Trophoblast cell (in vitro differentiated cells and primary cell): Measurements from ENCODE around the gene PSORS1C1.
A peak's percentile ranks its signal among the peaks of the same experiment; 100 is the strongest.

Experiments used
- DNase-seq, 2 donors: peaks; one replicate each; pipeline ENCODE4 v3.0.0-alpha.2; 2016
- H2AFZ ChIP-seq: 2 replicates; pipeline ENCODE4 v1.6.1; 2013; ENCODE audit warnings: low read length, moderate library complexity, mild to moderate bottlenecking; ENCODE audit not compliant: insufficient read depth, poor library complexity
- H2AK5ac ChIP-seq: 2 replicates; pipeline ENCODE4 v1.6.1; 2013; ENCODE audit warnings: mild to moderate bottlenecking, low read length
- H2BK120ac ChIP-seq: 2 replicates; pipeline ENCODE4 v1.6.1; 2013; ENCODE audit warnings: low read length, mild to moderate bottlenecking, moderate library complexity; ENCODE audit not compliant: insufficient read depth, poor library complexity
- H2BK12ac ChIP-seq: 2 replicates; pipeline ENCODE4 v1.6.1; 2013; ENCODE audit warnings: mild to moderate bottlenecking, low read length, moderate library complexity
- H2BK5ac ChIP-seq: 2 replicates; pipeline ENCODE4 v1.6.1; 2013; ENCODE audit warnings: low read length, low read depth, moderate library complexity, mild to moderate bottlenecking; ENCODE audit not compliant: poor library complexity
- H3K14ac ChIP-seq: 2 replicates; pipeline ENCODE4 v1.6.1; 2013; ENCODE audit warnings: mild to moderate bottlenecking, low read length
- H3K18ac ChIP-seq: 2 replicates; pipeline ENCODE4 v1.6.1; 2013; ENCODE audit warnings: mild to moderate bottlenecking, low read length
- H3K23ac ChIP-seq: 2 replicates; pipeline ENCODE4 v1.6.1; 2013; ENCODE audit warnings: low read length
- H3K27ac ChIP-seq: 2 replicates; pipeline ENCODE4 v1.5.1; 2013; ENCODE audit warnings: low read depth, mild to moderate bottlenecking, inconsistent platforms, low read length, moderate library complexity
- H3K27me3 ChIP-seq: 2 replicates; pipeline ENCODE4 v1.6.1; 2013; ENCODE audit warnings: inconsistent platforms, mild to moderate bottlenecking, low read length, moderate library complexity; ENCODE audit not compliant: insufficient read depth
- H3K36me3 ChIP-seq, 2 experiments: 1 replicate in 1 of 2; 2 replicates in 1 of 2; pipeline ENCODE4 v1.6.1; 2013; ENCODE audit warnings: low read length in 2 of 2, mild to moderate bottlenecking in 2 of 2, moderate library complexity in 1 of 2; ENCODE audit not compliant: insufficient read depth in 2 of 2, control insufficient read depth in 1 of 2
- H3K4ac ChIP-seq: 2 replicates; pipeline ENCODE4 v1.6.1; 2013; ENCODE audit warnings: low read depth, mild to moderate bottlenecking, low read length, moderate library complexity
- H3K4me1 ChIP-seq, 2 experiments: 1 replicate in 1 of 2; 2 replicates in 1 of 2; pipeline ENCODE4 v1.6.1; 2013; ENCODE audit warnings: low read length in 2 of 2, mild to moderate bottlenecking in 2 of 2, moderate library complexity in 1 of 2; ENCODE audit not compliant: insufficient read depth in 2 of 2, control insufficient read depth in 1 of 2
- H3K4me2 ChIP-seq: 2 replicates; pipeline ENCODE4 v1.6.1; 2013; ENCODE audit warnings: inconsistent platforms, mild to moderate bottlenecking, low read length, moderate library complexity
- H3K4me3 ChIP-seq: 2 replicates; pipeline ENCODE4 v1.5.1; 2013; ENCODE audit warnings: mild to moderate bottlenecking, low read depth, low read length, inconsistent platforms
- H3K79me1 ChIP-seq: one replicate; pipeline ENCODE4 v1.6.1; 2013; ENCODE audit warnings: low read length
- H3K79me2 ChIP-seq: 2 replicates; pipeline ENCODE4 v1.6.1; 2013; ENCODE audit warnings: low read length, mild to moderate bottlenecking; ENCODE audit not compliant: control insufficient read depth, insufficient read depth, poor library complexity
- H3K9ac ChIP-seq: 2 replicates; pipeline ENCODE4 v1.6.1; 2013; ENCODE audit warnings: mild to moderate bottlenecking, low read length
- H3K9me3 ChIP-seq: 2 replicates; pipeline ENCODE4 v1.6.1; 2013; ENCODE audit warnings: low read depth, mild to moderate bottlenecking, control low read depth, inconsistent platforms, low read length; ENCODE audit not compliant: insufficient read depth
- H4K12ac ChIP-seq: 2 replicates; pipeline ENCODE4 v1.6.1; 2013; ENCODE audit warnings: low read depth, mild to moderate bottlenecking, low read length, moderate library complexity
- H4K8ac ChIP-seq: 2 replicates; pipeline ENCODE4 v1.6.1; 2013; ENCODE audit warnings: low read depth, mild to moderate bottlenecking, low read length, moderate library complexity
- H4K91ac ChIP-seq: one replicate; pipeline ENCODE4 v1.6.1; 2013; ENCODE audit warnings: low read depth, mild to moderate bottlenecking, low read length, moderate library complexity
- WGBS: extraction: QIAGEN DNeasy Blood & Tissue Kit; methylation state at CpG from one replicate; pipeline ENCODE4 v1.1.7; 2013; ENCODE audit warnings: missing lambda C conversion rate; ENCODE audit not compliant: insufficient read length, insufficient coverage; ENCODE audit errors: extremely low coverage; 5-methylcytosine and 5-hydroxymethylcytosine counted together

Gene PSORS1C1

GRCh38 chr6:31135710-31136109 lies 21.1 kb downstream of the PSORS1C1 start:
- WGBS = no CpG with 5 or more reads among the region's 10 CpGs

GRCh38 chr6:31138982-31139381 lies 24.4 kb downstream of the PSORS1C1 start, which contains the start of gene PSORS1C2:
TSS of gene PSORS1C2 (minus strand) at chr6:31139066. CDS start at chr6:31139026, 40 bp downstream.
- H2AFZ ChIP-seq = peak within 1 kb of the TSS; percentile 45
- H2BK12ac ChIP-seq = no peak within 1 kb of the TSS
- H3K27ac ChIP-seq = no peak within 1 kb of the TSS
- no peaks in the 10 kb centered on the region for H3K9me3 ChIP-seq
- H4K12ac ChIP-seq = no peak within 1 kb of the TSS
- H3K9ac ChIP-seq = no peak within 1 kb of the TSS
- H4K91ac ChIP-seq = no peak within 1 kb of the TSS
- H3K14ac ChIP-seq = no peak within 1 kb of the TSS
- WGBS = no CpG with 5 or more reads among the region's 4 CpGs
- no peak for DNase-seq
- peaks cover 4 to 7% of the 10 kb centered on the region in 2 experiments for H3K4me1 ChIP-seq
- no peak within 1 kb of the TSS for H2AK5ac ChIP-seq
- H2BK5ac ChIP-seq = no peak within 1 kb of the TSS
- H3K27me3 ChIP-seq = no peaks in the 10 kb centered on the region
- H3K23ac ChIP-seq = no peak within 1 kb of the TSS
- no peak within 1 kb of the TSS for H3K4me2 ChIP-seq
- H3K36me3 ChIP-seq = peaks cover 7 to 8% of the 10 kb centered on the region in 2 experiments
- H4K8ac ChIP-seq = no peak within 1 kb of the TSS
- H2BK120ac ChIP-seq = no peak within 1 kb of the TSS
- H3K79me1 ChIP-seq = no peaks in the 10 kb centered on the region
- no peak within 1 kb of the TSS for H3K18ac ChIP-seq
- no peak within 1 kb of the TSS for H3K4me3 ChIP-seq
- H3K4ac ChIP-seq = no peak within 1 kb of the TSS
- H3K79me2 ChIP-seq = no peaks in the 10 kb centered on the region

More at GRCh38 chr6:31135710-31136109, 21.1 kb downstream of the PSORS1C1 start:
- no peak overlapping the region for H3K27ac ChIP-seq
- H3K18ac ChIP-seq = no peak overlapping the region
- no peak overlapping the region for H3K14ac ChIP-seq
- DNase-seq = no peak
- H3K27me3 ChIP-seq = no peaks in the 10 kb centered on the region
- no peak overlapping the region for H3K23ac ChIP-seq
- H3K4me1 ChIP-seq = peaks cover 4 to 7% of the 10 kb centered on the region in 2 experiments
- no peaks in the 10 kb centered on the region for H3K79me1 ChIP-seq
- H3K4me3 ChIP-seq = no peak overlapping the region
- no peak overlapping the region for H2BK5ac ChIP-seq
- H3K4ac ChIP-seq = no peak overlapping the region
- H3K9me3 ChIP-seq = no peaks in the 10 kb centered on the region
- no peak overlapping the region for H4K12ac ChIP-seq
- H4K91ac ChIP-seq = no peak overlapping the region
- no peak overlapping the region for H3K9ac ChIP-seq
- H3K79me2 ChIP-seq = no peaks in the 10 kb centered on the region
- H2AK5ac ChIP-seq = no peak overlapping the region
- no peak overlapping the region for H2BK120ac ChIP-seq
- no peaks in the 10 kb centered on the region for H3K36me3 ChIP-seq
- no peak overlapping the region for H3K4me2 ChIP-seq
- no peak overlapping the region for H2AFZ ChIP-seq
- no peak overlapping the region for H4K8ac ChIP-seq
- H2BK12ac ChIP-seq = no peak overlapping the region

GRCh38 chr6:31139599-31139998 lies 25.0 kb downstream of the PSORS1C1 start:
- Histone ChIP-seq H2BK5ac (no peak overlapping the region), H2BK12ac (no peak overlapping the region), H2AFZ (no peak overlapping the region), H2BK120ac (no peak overlapping the region), H3K27me3 (no peaks in the 10 kb centered on the region), H4K91ac (no peak overlapping the region), H3K9me3 (no peaks in the 10 kb centered on the region), H3K14ac (no peak overlapping the region), H4K8ac (no peak overlapping the region), H3K9ac (no peak overlapping the region), H3K4me1 (peaks cover 4 to 7% of the 10 kb centered on the region in 2 experiments), H3K4me2 (no peak overlapping the region), H2AK5ac (no peak overlapping the region), H3K18ac (no peak overlapping the region), H3K4me3 (no peak overlapping the region), H3K27ac (no peak overlapping the region), H3K79me1 (no peaks in the 10 kb centered on the region), H3K23ac (no peak overlapping the region), H4K12ac (no peak overlapping the region), H3K36me3 (peaks cover 13% of the 10 kb centered on the region in 2 experiments), H3K79me2 (no peaks in the 10 kb centered on the region), H3K4ac (no peak overlapping the region)
- DNase-seq = no peak
- WGBS = no CpG with 5 or more reads among the region's 4 CpGs

GRCh38 chr6:31140643-31141042 lies 26.0 kb downstream of the PSORS1C1 start:
- H3K23ac ChIP-seq = no peak overlapping the region
- no peak overlapping the region for H3K4ac ChIP-seq
- H4K12ac ChIP-seq = no peak overlapping the region
- no peak overlapping the region for H2BK5ac ChIP-seq
- peaks cover 17 to 21% of the 10 kb centered on the region in 2 experiments for H3K36me3 ChIP-seq
- H2AFZ ChIP-seq = no peak overlapping the region
- H3K4me3 ChIP-seq = peak overlapping the region; percentile 36
- no peaks in the 10 kb centered on the region for H3K79me1 ChIP-seq
- peaks cover 4 to 7% of the 10 kb centered on the region in 2 experiments for H3K4me1 ChIP-seq
- H3K79me2 ChIP-seq = no peaks in the 10 kb centered on the region
- DNase-seq = no peak
- no peak overlapping the region for H3K27ac ChIP-seq
- WGBS = no CpG with 5 or more reads among the region's 15 CpGs
- H3K14ac ChIP-seq = no peak overlapping the region
- no peak overlapping the region for H3K9ac ChIP-seq
- no peak overlapping the region for H3K4me2 ChIP-seq
- no peak overlapping the region for H3K18ac ChIP-seq
- H2BK120ac ChIP-seq = no peak overlapping the region
- no peak overlapping the region for H4K8ac ChIP-seq
- H2BK12ac ChIP-seq = no peak overlapping the region
- no peaks in the 10 kb centered on the region for H3K27me3 ChIP-seq
- H4K91ac ChIP-seq = no peak overlapping the region
- no peak overlapping the region for H2AK5ac ChIP-seq
- peaks cover 2% of the 10 kb centered on the region for H3K9me3 ChIP-seq
